PC-3 (cell line): ENCODE measurements around the gene CCDC184. TPM values are rescaled to one million over a fixed set of nuclear protein-coding genes. Genes with fewer than 3 reads are reported as not detected.

ENCODE experiments used
- ATAC-seq: fragments of 200-7000 bp; cut with Tn5 transposase; 2 replicates; pipeline ENCODE4 v1.9.1; 2020; ENCODE audit warnings: mild to moderate bottlenecking, moderate library complexity
- Bru-seq: library from RNA; stranded (reverse); fragments of 400-500 nt; gene quantifications from one replicate; lab custom pipeline; 2021; lab: Mats Ljungman, UMichigan
- BruChase-seq, 2 experiments: library from RNA; stranded (reverse); fragments of 400-500 nt; gene quantifications; one replicate each; lab custom pipeline; 2021; lab: Mats Ljungman, UMichigan
- BruUV-seq: library from RNA; stranded (reverse); fragments of 400-500 nt; replicated peaks from 2 replicates; lab custom pipeline; 2021; lab: Mats Ljungman, UMichigan
- CTCF ChIA-PET: fragments of 300-600 bp; sonication (Branson Sonifier 250); formaldehyde crosslinking; loops from one replicate; lab custom pipeline; 2022; ENCODE audit warnings: antibody characterized with exemption; lab: Charles Lee
- POLR2A ChIA-PET: fragments of 300-600 bp; sonication (Branson Sonifier 250); formaldehyde crosslinking; loops from one replicate; lab custom pipeline; 2022; ENCODE audit warnings: antibody characterized with exemption; ENCODE audit not compliant: unreplicated experiment; lab: Charles Lee
- DNase-seq: peaks from one replicate; pipeline ENCODE4 v3.0.0-alpha.2; 2015
- H2AFZ ChIP-seq: fragments of 300-600 bp; sonication (generic); 2 replicates; pipeline ENCODE4 v1.6.0; 2016; ENCODE audit warnings: antibody characterized with exemption, low read length
- H3F3A ChIP-seq: fragments of 300-600 bp; sonication (generic); one replicate; pipeline ENCODE4 v1.6.0; 2017; ENCODE audit warnings: antibody characterized with exemption, low read length, control low read depth, mild to moderate bottlenecking; ENCODE audit not compliant: unreplicated experiment
- H3K27ac ChIP-seq: fragments of 300-600 bp; sonication (generic); 2 replicates; pipeline ENCODE4 v1.5.1; 2016; ENCODE audit warnings: mild to moderate bottlenecking, low read length
- H3K27me3 ChIP-seq: fragments of 300-600 bp; sonication (generic); 2 replicates; pipeline ENCODE4 v1.6.1; 2016; ENCODE audit warnings: low read length, mixed read lengths
- H3K36me3 ChIP-seq: fragments of 300-600 bp; sonication (generic); 2 replicates; pipeline ENCODE4 v1.6.1; 2016; ENCODE audit warnings: low read depth, mixed run types, low read length, mixed read lengths
- H3K4me1 ChIP-seq: fragments of 300-600 bp; sonication (generic); 2 replicates; pipeline ENCODE4 v1.5.1; 2016; ENCODE audit warnings: low read length; ENCODE audit not compliant: insufficient read depth
- H3K4me2 ChIP-seq: fragments of 300-600 bp; sonication (generic); 2 replicates; pipeline ENCODE4 v1.6.0; 2016; ENCODE audit warnings: low read length
- H3K4me3 ChIP-seq: fragments of 300-600 bp; sonication (generic); 2 replicates; pipeline ENCODE4 v1.5.1; 2016; ENCODE audit warnings: mild to moderate bottlenecking, low read length, mixed read lengths
- H3K79me2 ChIP-seq: fragments of 300-600 bp; sonication (generic); 2 replicates; pipeline ENCODE4 v1.6.1; 2017; ENCODE audit warnings: low read length, mixed read lengths
- H3K9ac ChIP-seq: fragments of 300-600 bp; sonication (generic); 2 replicates; pipeline ENCODE4 v1.6.0; 2016; ENCODE audit warnings: mild to moderate bottlenecking, low read length
- H3K9me2 ChIP-seq: fragments of 300-600 bp; sonication (generic); replicated peaks from 2 replicates; pipeline ENCODE4 v1.6.1; 2016; ENCODE audit warnings: mixed run types, low read length, mixed read lengths
- H3K9me3 ChIP-seq: fragments of 300-600 bp; sonication (generic); 2 replicates; pipeline ENCODE4 v1.6.1; 2016; ENCODE audit warnings: low read length, mixed read lengths
- H4K20me1 ChIP-seq: fragments of 300-600 bp; sonication (generic); 2 replicates; pipeline ENCODE4 v1.6.1; 2016; ENCODE audit warnings: low read length, mixed read lengths
- EZH2 ChIP-seq: fragments of 300-600 bp; sonication (generic); IDR thresholded peaks from one replicate; pipeline ENCODE4 v1.6.1; 2017; ENCODE audit warnings: antibody characterized with exemption, mild to moderate bottlenecking, low read length; ENCODE audit not compliant: unreplicated experiment
- EZH2phosphoT487 ChIP-seq: fragments of 300-600 bp; sonication (generic); IDR thresholded peaks from 2 replicates; pipeline ENCODE4 v1.6.1; 2018; ENCODE audit warnings: mild to moderate bottlenecking, antibody characterized with exemption, low read length, borderline replicate concordance
- intact Hi-C: fragments of 100-400 bp; cut with micrococcal nuclease; formaldehyde crosslinking; loops from 2 replicates; pipeline ENCODE4 v1.9.0; 2023
- long read RNA-seq: library from polyadenylated mRNA; unstranded; transcript quantifications from one replicate; pipeline ENCODE4 v2.0.0, GENCODE V29; 2021; ENCODE audit not compliant: unreplicated experiment
- total RNA-seq: library from RNA; depleted of rRNA; stranded (reverse); fragments of >200 nt; gene quantifications from 2 replicates; pipeline ENCODE4 v1.2.3, GENCODE V29; 2014; rRNA removed
- TF ChIP-seq, protein P1 (sequence below): fragments of 300-600 bp; sonication (generic); conservative IDR thresholded peaks from 2 replicates; pipeline ENCODE4 v1.5.1; 2017; ENCODE audit warnings: antibody characterized with exemption, low read depth, mild to moderate bottlenecking, low read length

Gene CCDC184
- total RNA-seq (not detected in 2 replicates), Bru-seq, nascent RNA (not detected), BruChase-seq, experiment 1, labeled RNA remaining after a 6-hour chase (not detected), BruChase-seq, experiment 2, labeled RNA remaining after a 2-hour chase (not detected)
- long read RNA-seq: 0 reads

DNA sequence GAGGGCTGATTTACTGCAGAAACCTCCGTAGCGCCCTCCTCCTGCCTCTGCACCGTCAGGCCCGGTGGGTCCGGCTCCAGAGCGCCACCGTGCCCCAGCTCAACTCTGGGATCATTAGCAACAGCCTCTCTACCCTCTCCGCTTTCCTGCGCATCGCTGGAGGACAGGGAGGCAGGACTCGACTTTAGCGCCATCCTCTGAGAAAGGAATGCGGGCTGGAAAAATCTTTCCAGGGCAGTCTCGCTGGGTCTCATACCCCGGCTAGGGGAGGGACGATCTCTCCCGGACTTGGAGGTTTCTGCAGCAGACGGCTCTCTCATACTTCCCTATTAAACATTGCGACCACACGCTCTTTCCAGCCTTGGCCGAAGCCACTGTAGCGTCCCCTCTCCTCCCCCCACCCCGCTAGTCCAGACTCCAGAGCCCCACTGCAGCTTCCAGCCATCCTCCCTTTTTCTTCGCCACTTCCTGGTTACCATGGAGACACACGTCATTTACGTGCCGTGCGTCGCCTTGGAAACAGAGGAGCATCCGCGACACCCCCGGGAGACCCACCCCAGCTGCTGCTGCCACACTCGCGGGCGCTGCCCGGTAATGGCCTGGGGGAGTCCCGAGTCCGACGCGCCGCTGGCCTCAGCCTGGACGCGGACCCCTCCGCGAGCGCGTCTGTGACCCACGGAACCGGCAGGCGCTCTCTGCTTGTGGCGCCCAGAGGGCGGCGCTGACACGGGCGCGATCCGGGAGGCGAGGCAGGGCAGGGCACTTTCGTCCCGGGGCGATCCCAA lies at the start of gene CCDC184:
Gene CCDC184 (plus strand): TSS at position 554 of the 785 bp plus-strand sequence. CDS start 479 bp downstream, outside the sequence.
- intact Hi-C loops: loop anchor here (10.0 kb wide), 1 partner anchor 278 kb away; the partner anchor contains the start of gene VDR
- Histone ChIP-seq H3K4me3 (peak within 1 kb of the TSS; percentile 56), H3K9me2 (no peaks in the 10 kb centered on the region), H3K4me1 (peaks cover 13% of the 10 kb centered on the region), H3K9me3 (no peaks in the 10 kb centered on the region), H3K9ac (no peak within 1 kb of the TSS), H3K4me2 (peak within 1 kb of the TSS; percentile 80), H4K20me1 (no peaks in the 10 kb centered on the region), H3K27ac (no peak within 1 kb of the TSS), H3F3A (no peaks in the 10 kb centered on the region), H3K36me3 (no peaks in the 10 kb centered on the region), H3K79me2 (no peaks in the 10 kb centered on the region), H3K27me3 (peaks cover 45% of the 10 kb centered on the region), H2AFZ (peak within 1 kb of the TSS; percentile 68)
- ChIA-PET CTCF (no interaction called here), POLR2A (interaction anchor here (0.7 kb wide), 1 partner anchor 273 kb away, joined by 3 read pairs; no protein-coding TSS in a partner anchor)
- DNase-seq (peak; percentile 15), ATAC-seq (peak; percentile 51)
- no TSS peak for BruUV-seq
- TF ChIP-seq EZH2phosphoT487 (no peak), EZH2 (no peak)
- TF ChIP-seq, protein P1, sequence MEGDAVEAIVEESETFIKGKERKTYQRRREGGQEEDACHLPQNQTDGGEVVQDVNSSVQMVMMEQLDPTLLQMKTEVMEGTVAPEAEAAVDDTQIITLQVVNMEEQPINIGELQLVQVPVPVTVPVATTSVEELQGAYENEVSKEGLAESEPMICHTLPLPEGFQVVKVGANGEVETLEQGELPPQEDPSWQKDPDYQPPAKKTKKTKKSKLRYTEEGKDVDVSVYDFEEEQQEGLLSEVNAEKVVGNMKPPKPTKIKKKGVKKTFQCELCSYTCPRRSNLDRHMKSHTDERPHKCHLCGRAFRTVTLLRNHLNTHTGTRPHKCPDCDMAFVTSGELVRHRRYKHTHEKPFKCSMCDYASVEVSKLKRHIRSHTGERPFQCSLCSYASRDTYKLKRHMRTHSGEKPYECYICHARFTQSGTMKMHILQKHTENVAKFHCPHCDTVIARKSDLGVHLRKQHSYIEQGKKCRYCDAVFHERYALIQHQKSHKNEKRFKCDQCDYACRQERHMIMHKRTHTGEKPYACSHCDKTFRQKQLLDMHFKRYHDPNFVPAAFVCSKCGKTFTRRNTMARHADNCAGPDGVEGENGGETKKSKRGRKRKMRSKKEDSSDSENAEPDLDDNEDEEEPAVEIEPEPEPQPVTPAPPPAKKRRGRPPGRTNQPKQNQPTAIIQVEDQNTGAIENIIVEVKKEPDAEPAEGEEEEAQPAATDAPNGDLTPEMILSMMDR: peak; percentile 42

DNA sequence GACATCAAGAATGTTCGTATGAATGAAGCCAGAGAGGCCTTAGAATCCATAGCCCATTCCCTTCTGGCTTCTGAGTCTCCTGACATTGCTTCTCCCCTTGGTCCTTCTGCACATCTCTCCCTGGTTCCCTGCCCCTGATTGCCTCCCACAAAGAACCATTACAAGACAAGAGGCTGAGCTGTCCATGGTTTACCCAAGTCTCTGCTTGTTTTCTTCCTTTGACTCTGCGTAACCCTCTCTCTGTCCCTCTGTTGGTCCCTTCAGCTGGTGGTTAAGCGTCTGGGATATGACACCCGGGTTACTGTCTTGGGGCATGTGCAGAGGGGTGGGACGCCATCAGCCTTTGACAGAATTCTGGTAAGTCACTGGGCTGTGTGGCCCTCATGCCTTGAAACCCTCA lies 48.4 kb upstream of the CCDC184 start:
- CTCF ChIA-PET: interaction anchor here (0.6 kb wide), 1 partner anchor 33 kb away, joined by 6 read pairs; no protein-coding TSS in a partner anchor
- no peak overlapping the region for H2AFZ ChIP-seq
- H3F3A ChIP-seq: no peaks in the 10 kb centered on the region
- H3K4me2 ChIP-seq: no peak overlapping the region
- no peaks in the 10 kb centered on the region for H3K79me2 ChIP-seq
- H3K4me3 ChIP-seq: no peak overlapping the region
- BruUV-seq: no TSS peak
- H3K9me3 ChIP-seq: no peaks in the 10 kb centered on the region
- POLR2A ChIA-PET: no interaction called here
- H4K20me1 ChIP-seq: no peaks in the 10 kb centered on the region
- no peak for ATAC-seq
- H3K27ac ChIP-seq: no peak overlapping the region
- DNase-seq: no peak
- H3K27me3 ChIP-seq: no peaks in the 10 kb centered on the region
- intact Hi-C loops: no loop called here
- no peak overlapping the region for H3K9ac ChIP-seq
- TF ChIP-seq, protein P1: no peak
- TF ChIP-seq EZH2phosphoT487: no peak
- TF ChIP-seq EZH2: no peak
- H3K9me2 ChIP-seq: no peaks in the 10 kb centered on the region
- peaks cover 25% of the 10 kb centered on the region for H3K36me3 ChIP-seq
- H3K4me1 ChIP-seq: no peaks in the 10 kb centered on the region
